ENCODE measurements around the gene EAF1. TPM values are rescaled to one million over a fixed set of nuclear protein-coding genes. Genes with fewer than 3 reads are reported as not detected.

The EAF1 gene
- total RNA-seq, 4 donors from 2014 or later = 17.5 to 53.0 (median 22.0) TPM

- peak; percentile 37 for ATAC-seq (ENCODE audit: low FRiP score)
- no peak for DNase-seq (ENCODE audit: low spot score)
- TF ChIP-seq, protein P1, sequence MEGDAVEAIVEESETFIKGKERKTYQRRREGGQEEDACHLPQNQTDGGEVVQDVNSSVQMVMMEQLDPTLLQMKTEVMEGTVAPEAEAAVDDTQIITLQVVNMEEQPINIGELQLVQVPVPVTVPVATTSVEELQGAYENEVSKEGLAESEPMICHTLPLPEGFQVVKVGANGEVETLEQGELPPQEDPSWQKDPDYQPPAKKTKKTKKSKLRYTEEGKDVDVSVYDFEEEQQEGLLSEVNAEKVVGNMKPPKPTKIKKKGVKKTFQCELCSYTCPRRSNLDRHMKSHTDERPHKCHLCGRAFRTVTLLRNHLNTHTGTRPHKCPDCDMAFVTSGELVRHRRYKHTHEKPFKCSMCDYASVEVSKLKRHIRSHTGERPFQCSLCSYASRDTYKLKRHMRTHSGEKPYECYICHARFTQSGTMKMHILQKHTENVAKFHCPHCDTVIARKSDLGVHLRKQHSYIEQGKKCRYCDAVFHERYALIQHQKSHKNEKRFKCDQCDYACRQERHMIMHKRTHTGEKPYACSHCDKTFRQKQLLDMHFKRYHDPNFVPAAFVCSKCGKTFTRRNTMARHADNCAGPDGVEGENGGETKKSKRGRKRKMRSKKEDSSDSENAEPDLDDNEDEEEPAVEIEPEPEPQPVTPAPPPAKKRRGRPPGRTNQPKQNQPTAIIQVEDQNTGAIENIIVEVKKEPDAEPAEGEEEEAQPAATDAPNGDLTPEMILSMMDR (IDR thresholded peaks at IDR 0.05) = no peak
Observed at GRCh38 chr3:15443826-15444524, 16.6 kb downstream of the EAF1 start.

DNA sequence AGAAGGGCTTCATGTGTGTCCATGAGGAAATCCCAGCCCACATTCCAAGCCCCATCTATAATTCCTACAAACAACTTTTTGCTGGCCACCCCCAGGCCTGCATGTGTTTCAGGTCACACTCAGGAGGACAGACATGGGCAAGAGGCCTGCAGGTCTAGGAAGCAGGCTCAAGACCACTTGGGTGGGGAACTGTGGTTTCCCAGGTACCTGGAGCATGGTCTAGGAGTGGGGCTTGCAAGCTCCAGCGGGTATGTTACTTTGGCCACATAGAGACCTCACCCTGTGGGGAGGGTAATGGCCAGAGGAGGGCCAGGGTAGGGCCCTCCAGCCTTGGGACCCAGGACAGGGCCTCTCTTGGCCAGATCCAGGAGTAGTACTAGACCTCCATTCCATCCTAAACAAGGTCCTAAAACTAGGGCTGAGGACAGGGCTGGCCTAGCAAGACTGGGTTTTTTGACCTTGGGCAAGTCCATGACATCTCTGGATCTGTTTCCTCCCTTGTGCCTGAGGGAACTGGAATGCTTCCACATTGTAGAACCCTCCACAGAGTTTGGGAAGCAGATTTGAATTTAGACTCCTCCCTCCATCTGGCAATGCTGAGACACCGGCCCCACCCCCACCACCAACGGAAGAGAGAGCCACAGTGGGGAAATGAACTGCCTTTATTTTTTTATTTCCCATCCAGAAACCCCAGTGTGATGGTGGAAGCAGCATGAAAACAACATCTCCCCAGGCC is 22.3 kb downstream of the EAF1 start:
- ATAC-seq (ENCODE audit: low FRiP score) = no peak
- TF ChIP-seq, protein P1 (IDR thresholded peaks at IDR 0.05) = no peak
- DNase-seq (ENCODE audit: low spot score) = no peak

- ATAC-seq (ENCODE audit: low FRiP score) = no peak
- TF ChIP-seq, protein P1 (IDR thresholded peaks at IDR 0.05) = no peak
- no peak for DNase-seq (ENCODE audit: low spot score)
Observed at GRCh38 chr3:15450438-15451215, 23.2 kb downstream of the EAF1 start.

DNA sequence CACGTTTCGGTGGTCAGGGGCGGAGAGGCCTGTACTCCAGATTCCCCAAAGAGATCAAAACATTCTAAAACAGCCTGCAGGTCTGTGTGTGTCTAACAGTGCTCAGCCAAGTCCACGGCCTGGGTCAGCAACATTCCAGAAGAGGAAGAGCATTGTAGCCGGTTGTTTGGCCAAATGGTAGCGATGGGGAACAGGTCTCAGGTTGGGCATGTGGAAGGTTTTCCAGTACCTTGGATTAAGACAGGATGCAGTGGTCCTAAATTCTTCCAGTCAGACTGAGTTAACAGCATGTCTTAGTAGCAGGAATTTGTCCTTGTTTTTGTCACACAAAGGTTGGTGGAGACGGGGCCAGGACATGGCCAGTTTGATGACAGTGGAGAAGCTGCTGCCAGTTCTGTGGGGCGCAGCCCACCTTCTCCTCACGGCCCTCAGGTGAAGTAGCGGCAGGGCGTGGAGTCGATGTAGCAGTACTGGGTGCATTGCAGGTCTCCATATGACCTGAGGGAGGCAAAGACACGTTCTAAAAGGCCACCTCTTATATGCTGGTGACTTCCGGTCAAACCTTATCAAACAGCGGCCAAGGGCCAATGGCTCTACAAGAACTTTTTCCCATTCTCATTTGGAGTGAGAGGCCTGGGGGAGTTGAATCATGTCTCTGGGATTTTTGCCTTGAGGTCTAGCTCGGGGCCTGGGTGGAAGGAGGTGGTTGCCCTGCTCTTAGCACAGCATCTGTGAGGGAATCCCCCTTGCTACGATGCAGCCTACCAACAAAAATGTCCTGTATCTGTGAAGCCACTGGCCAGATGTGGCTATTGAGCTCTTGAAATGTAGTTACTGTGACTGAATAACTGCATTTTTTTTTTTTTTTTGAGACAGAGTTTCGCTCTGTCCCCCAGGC is 24.1 kb downstream of the EAF1 start:
- DNase-seq (ENCODE audit: low spot score) (no peak), ATAC-seq (ENCODE audit: low FRiP score) (no peak)
- TF ChIP-seq, protein P1 (IDR thresholded peaks at IDR 0.05) = no peak

DNA sequence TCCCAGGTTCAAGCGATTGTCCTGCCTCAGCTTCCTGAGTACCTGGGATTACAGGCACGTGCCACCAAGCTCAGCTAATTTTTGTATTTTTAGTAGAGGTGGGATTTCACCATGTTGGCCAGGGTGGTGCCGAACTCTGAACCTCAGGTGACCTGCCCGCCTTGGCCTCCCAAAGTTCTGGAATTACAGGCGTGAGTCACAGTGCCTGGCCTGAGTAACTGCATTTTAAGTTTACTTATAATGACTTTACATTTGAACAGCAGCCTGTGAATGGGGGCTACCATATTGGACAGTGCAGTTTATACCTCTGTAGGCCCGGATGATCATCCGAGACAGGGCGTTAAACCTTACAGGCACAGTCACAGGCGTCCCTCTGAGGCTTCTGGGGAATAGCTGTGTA is 24.8 kb downstream of the EAF1 start:
- no peak for DNase-seq (ENCODE audit: low spot score)
- TF ChIP-seq, protein P1 (IDR thresholded peaks at IDR 0.05) = no peak

DNA sequence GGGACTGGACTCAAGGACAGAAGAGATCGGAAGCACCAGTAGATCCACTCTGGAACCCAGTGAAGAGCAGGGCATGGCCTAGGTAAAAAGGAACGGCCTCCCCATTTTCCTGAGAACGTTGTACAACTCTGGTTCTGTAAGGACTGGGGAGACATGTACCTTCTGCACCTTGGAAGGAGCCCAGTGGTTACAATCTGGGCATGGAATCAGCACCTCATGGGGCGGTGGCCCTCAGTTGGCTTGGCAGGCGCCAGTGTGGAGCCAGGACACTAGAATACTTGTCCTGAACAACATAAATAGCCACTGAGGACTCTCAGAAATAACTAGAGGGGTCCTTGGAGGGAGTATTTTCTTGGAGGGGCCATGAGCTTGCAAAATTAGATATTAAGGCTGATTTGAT is 25.6 kb downstream of the EAF1 start:
- DNase-seq (ENCODE audit: low spot score) = no peak
- no peak for ATAC-seq (ENCODE audit: low FRiP score)
- TF ChIP-seq, protein P1 (IDR thresholded peaks at IDR 0.05) = no peak

More for the DNA sequence above, 24.8 kb downstream of the EAF1 start:
- no peak for ATAC-seq (ENCODE audit: low FRiP score)

All from omental fat pad (tissue), 4 donors.